ENCODE data around the gene SERPINA5.

DNA sequence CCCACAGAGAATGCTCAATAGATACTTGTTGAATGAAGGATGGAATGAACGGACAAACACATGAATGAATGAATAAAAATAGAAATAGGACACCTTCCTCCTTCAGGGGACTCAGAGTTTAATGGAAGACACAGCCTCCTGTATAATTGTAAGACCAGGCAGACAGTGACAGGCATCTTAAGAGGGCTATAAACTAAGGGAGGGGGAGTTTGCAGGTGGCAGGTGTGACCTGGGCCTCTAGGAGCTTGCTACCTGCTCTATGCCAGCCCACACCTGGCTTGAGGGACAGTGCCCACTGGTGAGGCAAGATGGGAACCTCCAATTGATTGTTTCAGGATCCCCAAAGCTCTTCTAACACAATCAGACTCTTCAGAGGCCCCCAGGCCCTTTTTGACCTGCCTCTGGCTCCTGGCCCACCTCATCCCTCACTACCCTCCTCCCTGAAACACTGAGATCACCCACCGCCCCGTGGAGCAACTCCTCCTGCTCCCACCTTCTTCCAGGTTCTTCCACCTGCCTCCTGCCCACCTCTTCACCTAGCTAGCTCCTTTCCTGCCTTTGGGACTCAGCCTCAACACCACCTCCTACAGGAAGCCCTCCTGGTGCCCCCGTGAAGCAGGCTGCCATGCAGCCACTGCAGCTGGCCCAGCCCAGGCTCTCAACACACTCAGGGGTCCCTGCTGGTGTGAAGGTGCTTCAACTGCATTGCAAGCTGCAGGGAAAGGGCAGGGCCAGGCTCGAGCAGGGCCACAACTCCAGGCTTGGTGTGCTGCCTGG is 40.3 kb downstream of the SERPINA5 start:
- TF ChIP-seq REST (IDR thresholded peaks at IDR 0.05; ENCODE audit: insufficient read depth in 1 of 2, low read depth in 2 of 2, low read length in 1 of 2) (no peak), TCF7L2 (IDR thresholded peaks at IDR 0.05; ENCODE audit: low read depth, low read length) (no peak), POLR2AphosphoS5 (IDR thresholded peaks at IDR 0.05; ENCODE audit: low read depth, low read length) (no peak)
- TF ChIP-seq, protein P1, sequence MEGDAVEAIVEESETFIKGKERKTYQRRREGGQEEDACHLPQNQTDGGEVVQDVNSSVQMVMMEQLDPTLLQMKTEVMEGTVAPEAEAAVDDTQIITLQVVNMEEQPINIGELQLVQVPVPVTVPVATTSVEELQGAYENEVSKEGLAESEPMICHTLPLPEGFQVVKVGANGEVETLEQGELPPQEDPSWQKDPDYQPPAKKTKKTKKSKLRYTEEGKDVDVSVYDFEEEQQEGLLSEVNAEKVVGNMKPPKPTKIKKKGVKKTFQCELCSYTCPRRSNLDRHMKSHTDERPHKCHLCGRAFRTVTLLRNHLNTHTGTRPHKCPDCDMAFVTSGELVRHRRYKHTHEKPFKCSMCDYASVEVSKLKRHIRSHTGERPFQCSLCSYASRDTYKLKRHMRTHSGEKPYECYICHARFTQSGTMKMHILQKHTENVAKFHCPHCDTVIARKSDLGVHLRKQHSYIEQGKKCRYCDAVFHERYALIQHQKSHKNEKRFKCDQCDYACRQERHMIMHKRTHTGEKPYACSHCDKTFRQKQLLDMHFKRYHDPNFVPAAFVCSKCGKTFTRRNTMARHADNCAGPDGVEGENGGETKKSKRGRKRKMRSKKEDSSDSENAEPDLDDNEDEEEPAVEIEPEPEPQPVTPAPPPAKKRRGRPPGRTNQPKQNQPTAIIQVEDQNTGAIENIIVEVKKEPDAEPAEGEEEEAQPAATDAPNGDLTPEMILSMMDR (IDR thresholded peaks at IDR 0.05), result no peak
